ENCODE measurements around the gene EPHA3. TPM values are rescaled to one million over a fixed set of nuclear protein-coding genes. Genes with fewer than 3 reads are reported as not detected.

Gene EPHA3
- total RNA-seq, 1 experiment from 2014 or later, result 0.74 TPM

DNA sequence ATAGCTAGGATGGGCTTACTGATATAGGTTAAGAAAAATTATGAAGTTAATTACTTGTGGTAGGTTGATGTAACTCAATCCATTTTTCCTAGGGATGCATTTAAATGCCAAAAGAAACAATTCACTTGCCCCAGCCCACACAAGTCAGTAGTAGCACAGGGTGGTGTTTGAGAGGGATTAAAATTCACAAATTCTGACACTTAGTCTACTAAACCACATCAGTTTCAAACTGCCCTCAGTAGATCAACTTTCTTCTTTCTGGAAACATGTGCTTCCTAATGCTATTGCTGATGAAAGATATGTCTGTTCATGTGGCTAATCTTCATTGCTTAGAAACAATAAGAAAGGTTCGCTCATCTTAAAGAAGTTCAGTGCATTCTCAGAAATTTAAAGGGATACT is 160.6 kb downstream of the EPHA3 start:
- Mint-ChIP-seq H3K4me1 (peaks cover 46% of the 10 kb centered on the region), H3K36me3 (no peaks in the 10 kb centered on the region), H3K27ac (no peak overlapping the region), H3K4me3 (0 out of 2 replicates have a peak overlapping the region, but pooled peaks have one; percentile 12), H3K9me3 (no peaks in the 10 kb centered on the region), H3K27me3 (ENCODE audit: low read depth) (no peaks in the 10 kb centered on the region)
- DNase-seq (ENCODE audit: low spot score) (no peak), ATAC-seq (no peak)
- ChIA-PET POLR2A (no interaction called here), CTCF (interaction anchor here (1.0 to 1.4 kb wide), 2 partner anchors 22 to 823 kb away, joined by 3 to 5 read pairs; no protein-coding TSS in a partner anchor)
- TF ChIP-seq JAZF1 (CRISPR knock-in tag; IDR thresholded peaks at IDR 0.05) (no peak), FOXP1 (CRISPR knock-in tag; IDR thresholded peaks at IDR 0.05; ENCODE audit: borderline replicate concordance) (no peak)
- TF ChIP-seq, protein P1, sequence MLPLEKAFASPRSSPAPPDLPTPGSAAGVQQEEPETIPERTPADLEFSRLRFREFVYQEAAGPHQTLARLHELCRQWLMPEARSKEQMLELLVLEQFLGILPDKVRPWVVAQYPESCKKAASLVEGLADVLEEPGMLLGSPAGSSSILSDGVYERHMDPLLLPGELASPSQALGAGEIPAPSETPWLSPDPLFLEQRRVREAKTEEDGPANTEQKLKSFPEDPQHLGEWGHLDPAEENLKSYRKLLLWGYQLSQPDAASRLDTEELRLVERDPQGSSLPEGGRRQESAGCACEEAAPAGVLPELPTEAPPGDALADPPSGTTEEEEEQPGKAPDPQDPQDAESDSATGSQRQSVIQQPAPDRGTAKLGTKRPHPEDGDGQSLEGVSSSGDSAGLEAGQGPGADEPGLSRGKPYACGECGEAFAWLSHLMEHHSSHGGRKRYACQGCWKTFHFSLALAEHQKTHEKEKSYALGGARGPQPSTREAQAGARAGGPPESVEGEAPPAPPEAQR (CRISPR knock-in tag; IDR thresholded peaks at IDR 0.05), result no peak

DNA sequence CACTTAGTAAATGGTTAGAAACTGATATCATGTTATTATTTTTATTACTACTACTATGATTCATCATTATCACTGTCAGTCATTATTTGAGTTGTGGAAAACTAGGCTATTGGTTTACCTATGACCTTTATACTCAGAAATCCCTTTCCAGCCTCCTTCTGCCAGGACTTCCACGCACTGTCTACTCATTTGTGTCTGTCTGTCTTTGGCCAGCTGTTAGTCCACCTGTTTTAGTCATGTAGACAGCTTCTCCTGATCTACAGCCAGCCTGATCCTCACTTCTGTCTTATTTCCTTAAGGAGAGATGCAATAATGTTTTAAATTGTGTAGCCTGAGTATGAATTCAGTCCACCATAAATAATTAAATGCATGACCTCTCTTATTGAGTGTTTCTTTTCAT is 162.8 kb downstream of the EPHA3 start:
- no peaks in the 10 kb centered on the region for H3K36me3 Mint-ChIP-seq
- ChIA-PET CTCF (no interaction called here), POLR2A (no interaction called here)
- DNase-seq (ENCODE audit: low spot score) (no peak), ATAC-seq (no peak)
- no peak overlapping the region for H3K27ac Mint-ChIP-seq
- no peak overlapping the region for H3K4me3 Mint-ChIP-seq
- H3K4me1 Mint-ChIP-seq, result peaks cover 32% of the 10 kb centered on the region
- H3K9me3 Mint-ChIP-seq, result no peaks in the 10 kb centered on the region
- H3K27me3 Mint-ChIP-seq (ENCODE audit: low read depth), result no peaks in the 10 kb centered on the region
- no peak for TF ChIP-seq ZNF232 (CRISPR knock-in tag; IDR thresholded peaks at IDR 0.05)
- no peak for TF ChIP-seq ZNF121 (CRISPR knock-in tag; IDR thresholded peaks at IDR 0.05)
- TF ChIP-seq NR1H2 (CRISPR knock-in tag; IDR thresholded peaks at IDR 0.05), result no peak
- TF ChIP-seq TEAD1 (CRISPR knock-in tag; IDR thresholded peaks at IDR 0.05), result no peak
- TF ChIP-seq PRRX2 (CRISPR knock-in tag; IDR thresholded peaks at IDR 0.05), result no peak
- no peak for TF ChIP-seq TCF7 (CRISPR knock-in tag; IDR thresholded peaks at IDR 0.05; ENCODE audit: low read depth)
- TF ChIP-seq, protein P2, sequence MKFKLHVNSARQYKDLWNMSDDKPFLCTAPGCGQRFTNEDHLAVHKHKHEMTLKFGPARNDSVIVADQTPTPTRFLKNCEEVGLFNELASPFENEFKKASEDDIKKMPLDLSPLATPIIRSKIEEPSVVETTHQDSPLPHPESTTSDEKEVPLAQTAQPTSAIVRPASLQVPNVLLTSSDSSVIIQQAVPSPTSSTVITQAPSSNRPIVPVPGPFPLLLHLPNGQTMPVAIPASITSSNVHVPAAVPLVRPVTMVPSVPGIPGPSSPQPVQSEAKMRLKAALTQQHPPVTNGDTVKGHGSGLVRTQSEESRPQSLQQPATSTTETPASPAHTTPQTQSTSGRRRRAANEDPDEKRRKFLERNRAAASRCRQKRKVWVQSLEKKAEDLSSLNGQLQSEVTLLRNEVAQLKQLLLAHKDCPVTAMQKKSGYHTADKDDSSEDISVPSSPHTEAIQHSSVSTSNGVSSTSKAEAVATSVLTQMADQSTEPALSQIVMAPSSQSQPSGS (CRISPR knock-in tag; IDR thresholded peaks at IDR 0.05; ENCODE audit: borderline replicate concordance, low read depth), result no peak
- no peak for TF ChIP-seq GTF2I (CRISPR knock-in tag; conservative IDR thresholded peaks at IDR 0.05)
- TF ChIP-seq CREM (CRISPR knock-in tag; IDR thresholded peaks at IDR 0.05), result no peak
- no peak for TF ChIP-seq ATF1 (CRISPR knock-in tag; IDR thresholded peaks at IDR 0.05)
- TF ChIP-seq, protein P3, sequence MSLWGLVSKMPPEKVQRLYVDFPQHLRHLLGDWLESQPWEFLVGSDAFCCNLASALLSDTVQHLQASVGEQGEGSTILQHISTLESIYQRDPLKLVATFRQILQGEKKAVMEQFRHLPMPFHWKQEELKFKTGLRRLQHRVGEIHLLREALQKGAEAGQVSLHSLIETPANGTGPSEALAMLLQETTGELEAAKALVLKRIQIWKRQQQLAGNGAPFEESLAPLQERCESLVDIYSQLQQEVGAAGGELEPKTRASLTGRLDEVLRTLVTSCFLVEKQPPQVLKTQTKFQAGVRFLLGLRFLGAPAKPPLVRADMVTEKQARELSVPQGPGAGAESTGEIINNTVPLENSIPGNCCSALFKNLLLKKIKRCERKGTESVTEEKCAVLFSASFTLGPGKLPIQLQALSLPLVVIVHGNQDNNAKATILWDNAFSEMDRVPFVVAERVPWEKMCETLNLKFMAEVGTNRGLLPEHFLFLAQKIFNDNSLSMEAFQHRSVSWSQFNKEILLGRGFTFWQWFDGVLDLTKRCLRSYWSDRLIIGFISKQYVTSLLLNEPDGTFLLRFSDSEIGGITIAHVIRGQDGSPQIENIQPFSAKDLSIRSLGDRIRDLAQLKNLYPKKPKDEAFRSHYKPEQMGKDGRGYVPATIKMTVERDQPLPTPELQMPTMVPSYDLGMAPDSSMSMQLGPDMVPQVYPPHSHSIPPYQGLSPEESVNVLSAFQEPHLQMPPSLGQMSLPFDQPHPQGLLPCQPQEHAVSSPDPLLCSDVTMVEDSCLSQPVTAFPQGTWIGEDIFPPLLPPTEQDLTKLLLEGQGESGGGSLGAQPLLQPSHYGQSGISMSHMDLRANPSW (CRISPR knock-in tag; conservative IDR thresholded peaks at IDR 0.05; ENCODE audit: low read depth), result no peak
- TF ChIP-seq NR2C2 (CRISPR knock-in tag; IDR thresholded peaks at IDR 0.05), result no peak
- no peak for TF ChIP-seq CREB1 (CRISPR knock-in tag; IDR thresholded peaks at IDR 0.05)
- TF ChIP-seq, protein P4, sequence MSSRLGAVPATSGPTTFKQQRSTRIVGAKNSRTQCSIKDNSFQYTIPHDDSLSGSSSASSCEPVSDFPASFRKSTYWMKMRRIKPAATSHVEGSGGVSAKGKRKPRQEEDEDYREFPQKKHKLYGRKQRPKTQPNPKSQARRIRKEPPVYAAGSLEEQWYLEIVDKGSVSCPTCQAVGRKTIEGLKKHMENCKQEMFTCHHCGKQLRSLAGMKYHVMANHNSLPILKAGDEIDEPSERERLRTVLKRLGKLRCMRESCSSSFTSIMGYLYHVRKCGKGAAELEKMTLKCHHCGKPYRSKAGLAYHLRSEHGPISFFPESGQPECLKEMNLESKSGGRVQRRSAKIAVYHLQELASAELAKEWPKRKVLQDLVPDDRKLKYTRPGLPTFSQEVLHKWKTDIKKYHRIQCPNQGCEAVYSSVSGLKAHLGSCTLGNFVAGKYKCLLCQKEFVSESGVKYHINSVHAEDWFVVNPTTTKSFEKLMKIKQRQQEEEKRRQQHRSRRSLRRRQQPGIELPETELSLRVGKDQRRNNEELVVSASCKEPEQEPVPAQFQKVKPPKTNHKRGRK (CRISPR knock-in tag; IDR thresholded peaks at IDR 0.05; ENCODE audit: borderline replicate concordance), result no peak
- no peak for TF ChIP-seq ZNF671 (CRISPR knock-in tag; IDR thresholded peaks at IDR 0.05)
- TF ChIP-seq ELF4 (CRISPR knock-in tag; IDR thresholded peaks at IDR 0.05; ENCODE audit: low read depth), result no peak
- TF ChIP-seq, protein P5, sequence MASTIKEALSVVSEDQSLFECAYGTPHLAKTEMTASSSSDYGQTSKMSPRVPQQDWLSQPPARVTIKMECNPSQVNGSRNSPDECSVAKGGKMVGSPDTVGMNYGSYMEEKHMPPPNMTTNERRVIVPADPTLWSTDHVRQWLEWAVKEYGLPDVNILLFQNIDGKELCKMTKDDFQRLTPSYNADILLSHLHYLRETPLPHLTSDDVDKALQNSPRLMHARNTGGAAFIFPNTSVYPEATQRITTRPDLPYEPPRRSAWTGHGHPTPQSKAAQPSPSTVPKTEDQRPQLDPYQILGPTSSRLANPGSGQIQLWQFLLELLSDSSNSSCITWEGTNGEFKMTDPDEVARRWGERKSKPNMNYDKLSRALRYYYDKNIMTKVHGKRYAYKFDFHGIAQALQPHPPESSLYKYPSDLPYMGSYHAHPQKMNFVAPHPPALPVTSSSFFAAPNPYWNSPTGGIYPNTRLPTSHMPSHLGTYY (CRISPR knock-in tag; IDR thresholded peaks at IDR 0.05), result no peak
- TF ChIP-seq, protein P6, sequence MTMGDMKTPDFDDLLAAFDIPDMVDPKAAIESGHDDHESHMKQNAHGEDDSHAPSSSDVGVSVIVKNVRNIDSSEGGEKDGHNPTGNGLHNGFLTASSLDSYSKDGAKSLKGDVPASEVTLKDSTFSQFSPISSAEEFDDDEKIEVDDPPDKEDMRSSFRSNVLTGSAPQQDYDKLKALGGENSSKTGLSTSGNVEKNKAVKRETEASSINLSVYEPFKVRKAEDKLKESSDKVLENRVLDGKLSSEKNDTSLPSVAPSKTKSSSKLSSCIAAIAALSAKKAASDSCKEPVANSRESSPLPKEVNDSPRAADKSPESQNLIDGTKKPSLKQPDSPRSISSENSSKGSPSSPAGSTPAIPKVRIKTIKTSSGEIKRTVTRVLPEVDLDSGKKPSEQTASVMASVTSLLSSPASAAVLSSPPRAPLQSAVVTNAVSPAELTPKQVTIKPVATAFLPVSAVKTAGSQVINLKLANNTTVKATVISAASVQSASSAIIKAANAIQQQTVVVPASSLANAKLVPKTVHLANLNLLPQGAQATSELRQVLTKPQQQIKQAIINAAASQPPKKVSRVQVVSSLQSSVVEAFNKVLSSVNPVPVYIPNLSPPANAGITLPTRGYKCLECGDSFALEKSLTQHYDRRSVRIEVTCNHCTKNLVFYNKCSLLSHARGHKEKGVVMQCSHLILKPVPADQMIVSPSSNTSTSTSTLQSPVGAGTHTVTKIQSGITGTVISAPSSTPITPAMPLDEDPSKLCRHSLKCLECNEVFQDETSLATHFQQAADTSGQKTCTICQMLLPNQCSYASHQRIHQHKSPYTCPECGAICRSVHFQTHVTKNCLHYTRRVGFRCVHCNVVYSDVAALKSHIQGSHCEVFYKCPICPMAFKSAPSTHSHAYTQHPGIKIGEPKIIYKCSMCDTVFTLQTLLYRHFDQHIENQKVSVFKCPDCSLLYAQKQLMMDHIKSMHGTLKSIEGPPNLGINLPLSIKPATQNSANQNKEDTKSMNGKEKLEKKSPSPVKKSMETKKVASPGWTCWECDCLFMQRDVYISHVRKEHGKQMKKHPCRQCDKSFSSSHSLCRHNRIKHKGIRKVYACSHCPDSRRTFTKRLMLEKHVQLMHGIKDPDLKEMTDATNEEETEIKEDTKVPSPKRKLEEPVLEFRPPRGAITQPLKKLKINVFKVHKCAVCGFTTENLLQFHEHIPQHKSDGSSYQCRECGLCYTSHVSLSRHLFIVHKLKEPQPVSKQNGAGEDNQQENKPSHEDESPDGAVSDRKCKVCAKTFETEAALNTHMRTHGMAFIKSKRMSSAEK (CRISPR knock-in tag; IDR thresholded peaks at IDR 0.05; ENCODE audit: borderline replicate concordance), result no peak
- TF ChIP-seq, protein P7, sequence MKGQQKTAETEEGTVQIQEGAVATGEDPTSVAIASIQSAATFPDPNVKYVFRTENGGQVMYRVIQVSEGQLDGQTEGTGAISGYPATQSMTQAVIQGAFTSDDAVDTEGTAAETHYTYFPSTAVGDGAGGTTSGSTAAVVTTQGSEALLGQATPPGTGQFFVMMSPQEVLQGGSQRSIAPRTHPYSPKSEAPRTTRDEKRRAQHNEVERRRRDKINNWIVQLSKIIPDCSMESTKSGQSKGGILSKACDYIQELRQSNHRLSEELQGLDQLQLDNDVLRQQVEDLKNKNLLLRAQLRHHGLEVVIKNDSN (CRISPR knock-in tag; IDR thresholded peaks at IDR 0.05), result no peak

All from WTC11 (cell line).